ENCODE data around the gene DPF3.

- TF ChIP-seq POLR2A (IDR thresholded peaks at IDR 0.05): no peak
- no peak for TF ChIP-seq CTCF (IDR thresholded peaks at IDR 0.05)
Measured at GRCh38 chr14:72917094-72917802, 23.3 kb upstream of the DPF3 start.

All from lower leg skin (tissue), 3 donors.